ENCODE results near the gene SLC38A10.

Gene SLC38A10

GRCh38 chr17:81304196-81305015 lies 9.3 kb upstream of the SLC38A10 start:
- Mint-ChIP-seq H3K27ac (ENCODE audit: low read depth) (no peak overlapping the region), H3K27me3 (peaks cover 7% of the 10 kb centered on the region), H3K36me3 (ENCODE audit: insufficient read depth) (no peaks in the 10 kb centered on the region), H3K9me3 (no peaks in the 10 kb centered on the region), H3K4me3 (no peak overlapping the region), H3K4me1 (no peaks in the 10 kb centered on the region)
- ATAC-seq (replicated peaks; ENCODE audit: extremely low read depth, poor library complexity, severe bottlenecking): no peak
- no peak for DNase-seq (ENCODE audit: low spot score in 2 of 2)

- Mint-ChIP-seq H3K4me1 (no peaks in the 10 kb centered on the region), H3K9me3 (no peaks in the 10 kb centered on the region), H3K36me3 (ENCODE audit: insufficient read depth) (no peaks in the 10 kb centered on the region), H3K27ac (ENCODE audit: low read depth) (no peak overlapping the region), H3K27me3 (no peaks in the 10 kb centered on the region), H3K4me3 (no peak overlapping the region)
- DNase-seq (ENCODE audit: low spot score in 2 of 2): no peak
- no peak for ATAC-seq (replicated peaks; ENCODE audit: extremely low read depth, poor library complexity, severe bottlenecking)
Observed at GRCh38 chr17:81303385-81303784, 8.3 kb upstream of the SLC38A10 start.

- Mint-ChIP-seq H3K27ac (ENCODE audit: low read depth) (no peak overlapping the region), H3K4me3 (no peak overlapping the region), H3K9me3 (no peaks in the 10 kb centered on the region), H3K36me3 (ENCODE audit: insufficient read depth) (no peaks in the 10 kb centered on the region), H3K27me3 (no peaks in the 10 kb centered on the region), H3K4me1 (no peaks in the 10 kb centered on the region)
- DNase-seq (ENCODE audit: low spot score in 2 of 2): no peak
- no peak for ATAC-seq (replicated peaks; ENCODE audit: extremely low read depth, poor library complexity, severe bottlenecking)
Observed at GRCh38 chr17:81302861-81303333, 7.8 kb upstream of the SLC38A10 start.

GRCh38 chr17:81302324-81302723 lies 7.2 kb upstream of the SLC38A10 start:
- Mint-ChIP-seq H3K27me3 (no peaks in the 10 kb centered on the region), H3K9me3 (no peaks in the 10 kb centered on the region), H3K27ac (ENCODE audit: low read depth) (no peak overlapping the region), H3K4me1 (no peaks in the 10 kb centered on the region), H3K36me3 (ENCODE audit: insufficient read depth) (no peaks in the 10 kb centered on the region), H3K4me3 (no peak overlapping the region)
- ATAC-seq (replicated peaks; ENCODE audit: extremely low read depth, poor library complexity, severe bottlenecking) (no peak), DNase-seq (ENCODE audit: low spot score in 2 of 2) (no peak)

GRCh38 chr17:81301195-81302144 lies 6.4 kb upstream of the SLC38A10 start:
- H3K27ac Mint-ChIP-seq (ENCODE audit: low read depth): no peak overlapping the region
- H3K4me1 Mint-ChIP-seq: no peaks in the 10 kb centered on the region
- ATAC-seq (replicated peaks; ENCODE audit: extremely low read depth, poor library complexity, severe bottlenecking): no peak
- no peaks in the 10 kb centered on the region for H3K36me3 Mint-ChIP-seq (ENCODE audit: insufficient read depth)
- H3K27me3 Mint-ChIP-seq: no peaks in the 10 kb centered on the region
- no peak for DNase-seq (ENCODE audit: low spot score in 2 of 2)
- H3K4me3 Mint-ChIP-seq: no peak overlapping the region
- H3K9me3 Mint-ChIP-seq: no peaks in the 10 kb centered on the region

- Mint-ChIP-seq H3K36me3 (ENCODE audit: insufficient read depth) (peaks cover 2% of the 10 kb centered on the region), H3K9me3 (no peaks in the 10 kb centered on the region), H3K27ac (ENCODE audit: low read depth) (peak overlapping the region; percentile 2), H3K4me3 (no peak overlapping the region), H3K27me3 (no peaks in the 10 kb centered on the region), H3K4me1 (peaks cover 4% of the 10 kb centered on the region)
- no peak for ATAC-seq (replicated peaks; ENCODE audit: extremely low read depth, poor library complexity, severe bottlenecking)
- DNase-seq (ENCODE audit: low spot score in 2 of 2): no peak
Observed at GRCh38 chr17:81300586-81301155, 5.6 kb upstream of the SLC38A10 start.

GRCh38 chr17:81299846-81300585 lies 4.9 kb upstream of the SLC38A10 start:
- Mint-ChIP-seq H3K27ac (ENCODE audit: low read depth) (peak overlapping the region; percentile 2), H3K27me3 (no peaks in the 10 kb centered on the region), H3K36me3 (ENCODE audit: insufficient read depth) (peaks cover 5% of the 10 kb centered on the region), H3K4me1 (peaks cover 11% of the 10 kb centered on the region), H3K4me3 (no peak overlapping the region), H3K9me3 (no peaks in the 10 kb centered on the region)
- DNase-seq (ENCODE audit: low spot score in 2 of 2): no peak
- ATAC-seq (replicated peaks; ENCODE audit: extremely low read depth, poor library complexity, severe bottlenecking): no peak

- Mint-ChIP-seq H3K27me3 (no peaks in the 10 kb centered on the region), H3K36me3 (ENCODE audit: insufficient read depth) (peaks cover 6% of the 10 kb centered on the region), H3K4me1 (peaks cover 14% of the 10 kb centered on the region), H3K27ac (ENCODE audit: low read depth) (no peak overlapping the region), H3K9me3 (no peaks in the 10 kb centered on the region), H3K4me3 (no peak overlapping the region)
- DNase-seq (ENCODE audit: low spot score in 2 of 2) (no peak), ATAC-seq (replicated peaks; ENCODE audit: extremely low read depth, poor library complexity, severe bottlenecking) (no peak)
Observed at GRCh38 chr17:81298991-81299738, 4.1 kb upstream of the SLC38A10 start.

- no peak overlapping the region for H3K27ac Mint-ChIP-seq (ENCODE audit: low read depth)
- no peak overlapping the region for H3K4me3 Mint-ChIP-seq
- no peaks in the 10 kb centered on the region for H3K9me3 Mint-ChIP-seq
- H3K27me3 Mint-ChIP-seq: no peaks in the 10 kb centered on the region
- DNase-seq (ENCODE audit: low spot score in 2 of 2) (no peak), ATAC-seq (replicated peaks; ENCODE audit: extremely low read depth, poor library complexity, severe bottlenecking) (no peak)
- H3K4me1 Mint-ChIP-seq: peaks cover 18% of the 10 kb centered on the region
- peaks cover 6% of the 10 kb centered on the region for H3K36me3 Mint-ChIP-seq (ENCODE audit: insufficient read depth)
Observed at GRCh38 chr17:81298325-81298990, 3.4 kb upstream of the SLC38A10 start.

GRCh38 chr17:81295676-81296381 lies 722 bp upstream of the SLC38A10 start:
- Mint-ChIP-seq H3K9me3 (no peaks in the 10 kb centered on the region), H3K27ac (ENCODE audit: low read depth) (peak overlapping the region; percentile 98), H3K4me1 (peaks cover 30% of the 10 kb centered on the region), H3K27me3 (no peaks in the 10 kb centered on the region), H3K4me3 (peak overlapping the region; percentile 98), H3K36me3 (ENCODE audit: insufficient read depth) (peaks cover 11% of the 10 kb centered on the region)
- DNase-seq (ENCODE audit: low spot score in 2 of 2): no peak
- peak; percentile 33 for ATAC-seq (replicated peaks; ENCODE audit: extremely low read depth, poor library complexity, severe bottlenecking)
